ENCODE results near the gene ARHGEF12.
A peak's percentile ranks its signal among the peaks of the same experiment; 100 is the strongest.

The ARHGEF12 gene

DNA sequence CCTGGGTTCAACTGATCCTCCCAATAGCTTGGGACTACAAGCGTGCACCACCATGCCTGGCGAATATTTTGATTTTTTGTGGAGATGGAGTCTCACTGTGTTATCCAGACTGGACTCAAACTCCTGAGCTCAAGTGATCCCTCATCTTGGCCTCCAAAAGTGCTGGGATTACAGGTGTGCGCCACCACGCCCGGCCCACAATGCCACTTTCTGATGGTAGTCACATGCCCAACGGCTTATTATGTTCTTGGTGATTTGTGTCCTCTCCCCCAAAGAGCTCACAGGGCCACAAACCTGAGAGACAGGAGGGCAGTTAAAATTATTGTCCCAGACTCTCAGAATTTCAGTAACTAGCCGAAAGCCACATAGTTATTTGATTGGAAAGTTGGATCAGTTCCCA lies 185.0 kb downstream of the ARHGEF12 start:
- DNase-seq: no peak

DNA sequence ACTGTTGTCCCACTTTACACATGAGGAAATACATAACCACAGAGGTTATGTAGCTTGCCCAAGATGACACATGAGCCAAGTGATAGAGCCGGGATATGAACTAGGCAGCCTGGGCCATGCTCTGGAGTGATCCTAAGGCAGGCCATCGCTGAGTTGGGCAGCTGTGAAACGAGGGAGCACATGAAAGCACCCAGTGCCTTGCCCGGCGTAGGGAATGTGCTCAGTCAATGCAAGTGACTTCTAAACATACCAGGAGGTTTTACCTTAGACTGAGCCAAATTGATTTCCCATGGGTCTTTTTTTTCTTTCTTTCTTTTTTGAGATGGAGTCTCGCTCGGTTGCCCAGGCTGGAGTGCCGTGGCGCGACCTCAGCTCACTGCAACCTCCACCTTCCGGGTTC lies 185.8 kb downstream of the ARHGEF12 start:
- no peak for DNase-seq

DNA sequence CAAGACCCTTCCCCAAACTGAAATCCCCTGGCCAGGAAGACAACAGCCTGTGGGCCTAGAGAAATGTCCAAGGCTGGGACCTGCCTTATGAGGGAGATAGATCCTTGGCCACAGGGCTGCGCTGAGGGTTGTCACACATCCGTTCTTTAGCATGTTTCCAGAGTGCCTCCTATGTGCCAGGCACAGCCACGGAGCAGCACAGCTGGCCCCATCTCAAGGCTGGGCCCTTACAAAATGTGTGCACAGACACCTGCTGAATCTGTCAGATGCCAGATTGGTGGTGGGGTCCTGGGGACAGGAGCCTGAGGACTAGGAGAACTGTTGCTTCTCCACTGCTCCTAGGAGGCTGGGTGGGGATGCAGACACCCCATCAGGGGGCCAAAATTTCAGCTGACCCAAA lies 186.5 kb downstream of the ARHGEF12 start:
- DNase-seq: peak in 1 of 2 experiments; percentile 5

DNA sequence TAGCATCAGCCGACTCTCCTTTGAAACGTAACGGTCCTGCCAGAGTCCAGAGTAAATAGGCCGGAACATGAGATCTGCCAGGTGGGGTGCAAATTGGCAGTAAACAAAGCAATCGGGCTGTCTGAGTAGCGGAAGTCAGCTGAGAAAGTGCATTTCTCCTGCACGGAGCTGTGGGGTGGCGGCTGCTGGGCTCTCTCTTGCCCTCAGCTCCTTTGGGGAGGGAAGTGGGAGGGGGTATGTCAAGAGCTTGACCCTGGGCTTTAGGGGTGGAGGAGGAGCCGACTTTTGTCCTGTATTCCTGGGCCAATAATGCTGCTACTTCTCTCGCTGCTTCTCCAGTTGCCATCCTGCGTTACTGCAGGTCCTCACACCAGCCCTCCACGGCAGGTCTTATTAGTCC lies 187.0 kb downstream of the ARHGEF12 start:
- no peak for DNase-seq

DNA sequence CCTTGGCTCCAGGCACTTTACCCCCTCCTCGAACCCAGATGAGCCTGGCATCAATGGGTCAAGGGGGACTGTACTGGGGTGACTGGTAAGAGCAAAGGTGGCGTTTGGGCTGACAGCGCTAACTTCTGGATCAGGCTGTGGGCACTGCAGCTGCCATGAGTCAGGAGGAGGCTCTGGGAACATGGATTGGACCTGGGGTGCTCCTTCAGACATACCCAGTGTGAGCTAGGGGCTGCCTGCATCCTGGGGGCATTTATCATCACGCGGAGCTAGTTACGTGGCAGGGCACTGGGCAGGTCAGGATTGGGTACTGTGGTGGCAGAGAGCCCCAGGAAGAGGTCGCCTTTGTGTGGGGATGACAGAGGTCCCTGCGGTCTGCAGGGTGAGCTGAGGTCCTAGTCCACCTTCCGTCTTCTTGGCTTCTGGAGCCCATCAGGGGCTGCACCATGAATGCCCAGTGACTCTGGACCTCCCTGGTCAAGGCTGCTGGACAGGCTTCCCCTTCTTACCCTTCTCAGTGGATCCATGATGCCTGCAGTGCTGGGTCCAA lies 188.4 kb downstream of the ARHGEF12 start:
- DNase-seq: no peak

DNA sequence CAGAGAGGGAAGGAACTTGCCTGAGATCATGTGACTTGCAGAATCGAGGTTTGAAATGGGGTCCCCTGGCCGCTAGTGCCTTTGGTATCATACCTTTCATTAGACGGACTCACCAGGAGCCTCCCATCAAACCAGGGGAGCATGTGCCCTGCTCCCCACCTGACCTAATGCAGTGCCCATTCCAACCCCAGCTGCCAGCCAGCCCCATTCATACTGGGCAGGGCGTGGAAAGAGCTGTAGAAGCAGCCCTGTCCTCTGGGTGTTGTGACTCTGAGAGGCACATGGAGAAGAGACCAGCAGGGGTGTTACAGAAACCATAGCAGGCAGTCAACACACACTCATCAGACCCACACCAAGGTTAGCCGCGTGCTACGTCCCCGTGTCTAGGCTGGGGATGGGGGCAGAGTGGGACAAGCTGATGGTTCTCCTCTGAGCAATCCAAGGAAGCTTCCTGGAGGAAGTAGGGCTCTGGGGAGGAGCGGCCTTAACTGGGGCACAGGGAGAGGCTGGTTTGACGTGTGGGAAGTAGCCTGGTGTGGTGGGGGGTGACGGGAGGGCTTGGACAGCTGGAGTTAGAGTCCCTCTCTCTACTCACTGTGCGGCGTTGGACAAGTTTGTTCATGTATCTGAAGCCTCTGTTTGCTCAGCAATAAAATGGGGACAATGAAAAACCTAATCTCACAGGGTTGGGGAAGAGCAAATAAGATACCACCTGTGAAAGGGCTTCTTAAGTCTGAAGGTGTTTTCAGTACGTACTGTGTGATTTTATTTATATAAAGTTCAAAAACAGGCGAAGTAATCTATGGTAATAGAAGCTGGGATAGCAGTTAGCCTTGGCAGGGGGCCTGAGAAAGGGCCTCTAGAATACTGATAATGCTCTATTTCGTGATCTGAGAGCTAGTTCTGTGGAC lies 189.3 kb downstream of the ARHGEF12 start:
- no peak for DNase-seq

DNA sequence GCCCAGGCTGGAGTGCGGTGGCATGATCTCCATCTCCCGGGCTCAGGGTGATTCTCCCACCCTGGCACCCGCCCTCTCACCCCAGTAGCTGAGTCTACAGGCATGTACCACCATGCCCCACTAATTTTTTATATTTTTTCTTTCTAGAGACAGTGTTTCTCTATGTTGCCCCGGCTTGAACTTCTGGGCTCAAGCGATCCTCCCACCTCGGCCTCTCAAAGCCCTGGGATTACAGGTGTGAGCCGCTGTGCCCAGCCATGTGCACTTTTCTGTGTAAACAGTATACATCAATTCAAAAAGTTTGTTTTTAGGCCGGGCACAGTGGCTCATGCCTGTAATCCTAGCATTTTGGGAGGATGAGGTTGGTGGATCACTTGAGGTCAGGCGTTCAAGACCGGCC lies 190.0 kb downstream of the ARHGEF12 start:
- no peak for DNase-seq

DNA sequence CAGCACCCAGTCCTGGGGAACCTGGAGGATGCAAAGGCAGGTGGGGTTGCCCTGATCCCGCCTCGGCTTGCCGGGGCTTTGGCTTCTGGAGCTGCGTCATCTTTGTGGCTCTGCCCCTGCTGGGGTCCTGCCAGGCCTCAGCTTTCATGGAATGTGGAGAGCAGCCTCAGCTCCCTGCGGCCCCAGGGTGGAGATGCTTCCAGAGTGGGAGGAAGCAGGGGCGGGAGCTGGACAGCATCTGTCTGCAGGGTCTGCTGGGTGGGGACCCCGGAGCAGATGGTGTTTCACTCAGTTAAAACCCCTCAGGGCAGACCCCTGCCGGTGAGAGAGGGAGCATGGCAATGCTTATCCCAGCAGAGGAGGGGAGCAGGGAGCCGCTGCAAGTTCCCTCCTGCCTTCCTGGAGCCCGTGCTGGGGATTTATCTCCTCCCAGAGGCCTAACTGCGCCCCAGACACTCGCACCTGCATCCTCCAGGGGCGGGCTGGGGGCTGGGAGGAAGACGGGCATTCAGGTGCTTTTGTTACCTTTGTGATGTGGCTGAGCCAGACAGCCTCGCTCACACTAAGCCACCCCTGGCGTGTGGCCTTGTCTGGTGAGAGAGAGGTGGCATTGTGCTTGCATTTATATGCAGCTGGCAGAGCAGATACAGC lies 191.0 kb downstream of the ARHGEF12 start:
- DNase-seq: peak; percentile 67 to 87

DNA sequence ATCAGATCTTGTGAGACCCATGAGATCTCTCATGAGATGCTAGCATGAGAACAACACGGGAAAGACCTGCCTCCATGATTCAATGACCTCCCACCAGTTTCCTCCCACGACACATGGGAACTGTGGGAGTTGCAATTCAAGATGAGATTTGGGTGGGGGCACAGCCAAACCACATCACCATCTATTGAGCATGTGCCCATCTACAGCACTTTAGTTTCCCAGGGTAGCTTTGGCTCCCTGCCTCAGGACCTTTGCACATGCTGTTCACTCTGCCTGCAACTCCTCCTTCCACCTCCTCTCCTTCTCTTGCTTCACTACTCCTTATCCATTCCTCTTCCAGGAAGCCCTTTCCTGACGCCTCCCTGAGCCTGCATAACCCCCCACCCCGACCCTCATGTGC lies 192.5 kb downstream of the ARHGEF12 start:
- DNase-seq: no peak

DNA sequence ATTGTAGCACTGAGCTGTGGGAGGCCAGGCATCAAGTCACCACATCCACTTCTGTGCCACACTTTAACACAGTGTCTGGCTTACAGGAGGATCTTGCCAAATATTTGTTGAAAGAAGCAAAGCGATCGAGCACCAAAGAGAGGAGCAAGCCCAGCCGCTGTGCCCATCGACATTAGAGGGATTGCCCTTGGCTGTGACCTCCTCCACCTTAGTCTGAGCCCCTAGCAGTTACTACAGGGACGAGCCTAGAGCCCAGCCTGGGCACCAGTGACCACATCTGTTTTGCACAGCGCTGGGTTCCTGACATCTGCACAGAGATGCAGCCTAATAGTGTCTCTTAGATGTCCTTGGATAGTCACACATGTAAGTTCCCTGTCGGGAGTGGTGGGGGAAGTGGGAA lies 193.0 kb downstream of the ARHGEF12 start:
- DNase-seq: no peak

DNA sequence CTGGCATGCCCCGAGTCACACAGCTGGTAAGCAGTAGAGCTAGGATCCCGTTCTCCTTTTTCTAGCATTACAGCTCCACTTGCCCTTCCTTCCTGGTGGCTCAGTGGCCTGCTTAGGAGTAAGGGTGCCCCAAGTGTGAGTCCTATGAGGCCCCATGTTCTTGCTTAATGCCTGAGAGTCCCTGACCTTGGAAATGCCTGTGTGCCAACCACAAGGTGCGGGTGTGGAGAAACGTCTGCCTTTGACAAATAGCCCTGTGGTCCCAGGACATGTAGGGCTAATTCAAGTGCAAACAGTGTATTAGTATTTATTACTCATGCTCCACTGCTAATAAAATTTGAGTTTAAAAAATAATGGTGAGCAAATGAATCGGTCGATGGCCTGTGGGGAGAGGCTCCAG lies 193.7 kb downstream of the ARHGEF12 start:
- no peak for DNase-seq

DNA sequence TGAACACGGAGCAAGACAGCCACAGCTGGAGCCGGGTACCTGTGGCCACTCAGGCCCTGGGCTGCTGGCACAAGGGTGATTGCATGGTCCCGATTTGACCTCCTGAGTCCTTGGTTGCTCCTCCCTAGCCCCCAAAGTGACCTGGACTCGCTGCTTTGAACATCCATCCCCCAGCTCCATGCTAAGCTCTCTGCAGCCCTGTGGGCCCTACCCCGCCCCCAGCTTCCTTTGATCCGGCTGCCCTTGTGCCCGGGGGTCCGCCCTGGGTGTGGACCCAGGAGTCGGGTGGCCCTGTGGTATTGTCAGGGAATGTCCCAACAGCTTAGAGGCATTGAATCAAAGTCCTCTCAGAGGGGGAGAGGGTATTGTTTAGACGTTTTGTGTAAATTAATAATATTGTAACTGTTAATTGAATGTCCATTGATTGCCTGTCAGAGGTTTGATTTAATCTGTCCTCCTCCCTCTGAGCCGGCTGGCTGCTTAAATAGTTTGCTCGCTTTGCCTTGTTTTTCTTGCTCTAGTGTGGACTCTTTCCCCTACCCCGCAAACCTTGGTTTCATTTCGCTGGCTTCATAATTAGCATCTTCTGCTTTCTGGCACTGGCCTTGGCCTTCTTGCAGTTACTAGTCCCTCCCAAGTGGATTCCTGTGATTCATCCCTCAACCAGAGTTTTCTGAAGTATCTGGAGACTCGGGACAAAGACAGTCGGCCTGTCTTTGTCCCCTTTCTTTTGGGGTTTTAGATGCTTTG lies 196.0 kb downstream of the ARHGEF12 start:
- no peak for DNase-seq

DNA sequence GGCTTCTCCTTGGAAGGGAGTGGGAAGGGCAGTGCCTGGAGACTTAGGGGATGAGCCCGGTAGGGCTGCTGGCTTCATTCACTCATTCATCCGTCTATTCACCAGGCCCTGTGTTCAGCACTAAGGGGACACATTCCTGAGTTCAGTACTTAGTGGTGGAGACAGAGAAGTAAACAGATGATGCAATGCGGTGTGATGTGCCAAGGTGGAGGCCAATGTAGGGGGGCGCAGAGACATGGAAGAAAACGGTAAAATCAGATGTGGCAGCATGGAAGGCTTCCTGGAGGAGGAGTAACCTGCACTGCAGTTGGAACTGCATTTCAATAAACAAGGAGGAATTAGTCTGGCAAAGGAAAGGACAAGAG lies 196.6 kb downstream of the ARHGEF12 start:
- no peak for DNase-seq

DNA sequence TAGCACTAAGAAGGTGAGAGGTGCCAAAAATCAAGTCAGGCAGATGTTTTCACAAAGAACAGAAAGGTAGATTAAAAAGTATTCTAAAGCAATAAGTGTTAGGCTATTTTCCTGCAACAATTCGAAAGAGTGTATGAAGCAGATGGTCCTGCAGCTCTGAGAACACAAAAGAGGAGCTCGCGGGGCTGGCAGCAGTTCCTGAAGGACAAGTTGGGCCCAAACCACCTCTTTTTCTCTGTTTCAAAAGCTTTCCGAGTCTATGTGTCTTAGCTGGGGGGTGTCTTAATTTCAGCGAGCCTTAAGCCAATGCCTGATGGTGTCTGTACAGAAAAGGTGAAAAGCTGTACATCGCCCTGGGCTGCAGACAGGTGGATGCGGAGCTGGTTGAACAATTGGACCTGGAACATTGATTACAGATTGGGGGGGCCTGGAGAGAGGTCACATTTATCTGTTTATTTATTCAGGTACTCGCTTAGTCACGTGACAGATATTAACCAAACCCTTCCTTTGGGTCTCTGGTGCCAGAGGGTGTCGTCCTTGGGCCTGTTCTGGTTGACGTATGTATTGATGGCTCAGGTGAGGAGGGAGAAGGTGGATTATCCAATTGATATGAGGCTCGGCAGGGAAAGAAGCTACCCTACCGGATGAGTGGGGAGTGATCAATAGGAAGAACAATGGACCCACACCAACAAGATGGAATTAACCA lies 200.0 kb downstream of the ARHGEF12 start:
- DNase-seq: no peak

DNA sequence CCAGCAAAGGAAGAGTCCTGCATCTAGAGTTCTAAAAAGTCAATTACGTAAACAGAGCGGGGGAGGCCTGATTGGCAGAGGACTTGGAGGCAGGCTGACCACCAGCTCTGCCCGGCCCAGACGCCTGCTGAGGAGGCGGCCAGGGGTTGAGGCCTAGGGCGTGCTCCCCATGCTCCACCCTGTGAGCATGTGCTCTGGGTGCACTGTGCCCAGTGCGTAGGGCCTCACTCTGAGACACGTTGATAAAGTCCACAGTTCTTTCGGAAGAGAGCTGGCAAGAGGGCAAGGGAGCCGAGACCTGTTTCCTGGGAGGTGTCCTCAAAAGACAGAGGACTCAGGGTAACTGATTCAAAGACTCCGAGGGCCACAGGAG lies 200.6 kb downstream of the ARHGEF12 start:
- no peak for DNase-seq

DNA sequence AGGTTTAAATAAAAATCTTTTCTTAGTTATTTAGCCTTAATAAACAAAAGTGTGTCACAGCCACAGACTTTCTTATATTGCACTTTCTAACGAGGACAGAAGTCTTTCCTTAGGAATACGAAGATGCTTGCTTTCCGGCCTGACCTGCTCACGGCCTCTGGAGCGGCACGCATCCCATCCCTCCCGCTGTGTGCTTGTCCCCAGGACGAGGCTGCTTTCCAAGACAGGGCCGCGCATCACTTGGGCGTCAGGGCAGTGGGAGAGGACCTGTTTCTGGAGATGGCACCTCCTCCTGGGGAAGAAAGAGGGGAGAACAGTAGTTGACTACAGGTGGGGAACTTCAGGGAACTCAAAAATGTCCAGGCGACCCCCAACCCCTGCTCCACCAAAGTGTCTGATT lies 201.8 kb downstream of the ARHGEF12 start:
- no peak for DNase-seq

DNA sequence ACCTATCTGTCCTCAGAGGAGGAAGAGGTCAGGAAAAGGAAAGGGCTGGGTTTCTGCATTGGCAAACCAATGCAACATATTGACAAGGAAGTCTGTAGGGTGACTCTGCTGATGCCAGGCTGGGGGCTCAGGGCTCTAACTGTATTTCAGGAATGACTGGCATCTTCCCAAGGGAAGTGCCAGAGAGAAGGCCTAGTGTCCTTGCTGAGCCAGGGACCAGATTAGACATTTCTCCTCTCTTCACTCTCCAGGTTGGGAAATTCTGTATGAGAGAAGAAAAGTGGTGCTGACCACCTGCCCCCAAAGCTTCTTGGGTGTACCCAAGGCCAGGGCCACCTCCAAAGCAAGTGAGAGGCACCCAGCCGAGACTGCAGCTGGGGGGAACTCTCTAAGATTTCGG lies 202.5 kb downstream of the ARHGEF12 start:
- no peak for DNase-seq
